Aorta (tissue), 5 donors: ENCODE data around the gene OR10A4. TPM values are rescaled to one million over a fixed set of nuclear protein-coding genes. Genes with fewer than 3 reads are reported as not detected.
A peak's percentile ranks its signal among the peaks of the same experiment; 100 is the strongest.
"Not testable (repeated sequence)": the region's sequence is repeated elsewhere in the genome, so short reads cannot be mapped to it uniquely, and the experiment has no call there.

ENCODE experiments used
- ATAC-seq: fragments of 200-7000 bp; cut with Tn5 transposase; one replicate; pipeline ENCODE4 v1.9.1; 2022; ENCODE audit warnings: moderate library complexity; ENCODE audit not compliant: low FRiP score
- DNase-seq, 2 donors: peaks; one replicate each; pipeline ENCODE4 v3.0.0-alpha.2; 2020
- H3K27ac ChIP-seq, 2 donors: one replicate each; pipeline ENCODE4 v1.5.1; 2013; ENCODE audit warnings: low read length in 2 of 2, mild to moderate bottlenecking in 2 of 2, moderate library complexity in 2 of 2, control low read depth in 1 of 2, inconsistent platforms in 1 of 2, low read depth in 1 of 2
- H3K27me3 ChIP-seq, 2 donors: one replicate each; pipeline ENCODE4 v1.6.1; 2013; ENCODE audit warnings: control low read depth in 1 of 2, low read length in 1 of 2, mild to moderate bottlenecking in 1 of 2, moderate library complexity in 1 of 2; ENCODE audit not compliant: insufficient read depth in 2 of 2, control insufficient read depth in 1 of 2
- H3K36me3 ChIP-seq, 2 donors: one replicate each; pipeline ENCODE4 v1.6.1; 2013; ENCODE audit warnings: control low read depth in 1 of 2, low read length in 1 of 2, mild to moderate bottlenecking in 1 of 2; ENCODE audit not compliant: insufficient read depth in 2 of 2, control insufficient read depth in 1 of 2
- H3K4me1 ChIP-seq, 2 donors: one replicate each; pipeline ENCODE4 v1.6.1; 2013; ENCODE audit warnings: low read length in 2 of 2, control low read depth in 1 of 2, mild to moderate bottlenecking in 1 of 2, moderate library complexity in 1 of 2; ENCODE audit not compliant: insufficient read depth in 2 of 2, control insufficient read depth in 1 of 2
- H3K4me3 ChIP-seq, 2 donors: one replicate each; pipeline ENCODE4 v1.5.1; 2013; ENCODE audit warnings: low read length in 2 of 2, control low read depth in 1 of 2, mild to moderate bottlenecking in 1 of 2
- H3K9me3 ChIP-seq: one replicate; pipeline ENCODE4 v1.6.1; 2013; ENCODE audit warnings: mild to moderate bottlenecking, low read length; ENCODE audit not compliant: control insufficient read depth
- WGBS, 2 donors: extraction: QIAGEN DNeasy Blood & Tissue Kit; methylation state at CpG; one replicate each; pipeline ENCODE4 v1.1.7; 2013; 5-methylcytosine and 5-hydroxymethylcytosine counted together
- intact Hi-C, 2 donors: fragments of 100-400 bp; cut with DNase I; formaldehyde crosslinking; loops; one replicate each; pipeline versions ENCODE4 v1.14.2 to v1.15.0; 2022
- polyA plus RNA-seq, 2 donors: library from polyadenylated mRNA; stranded (reverse); fragments of 200-250 nt; gene quantifications; one replicate each; pipeline ENCODE4 v1.2.3, GENCODE V29; 2013
- total RNA-seq, 2 donors: library from RNA; stranded (reverse); fragmentation: NEBNext Ultra II Directional; extraction: Animal tissue kit (Norgen Biotek cat#: 25700); gene quantifications; one replicate each; pipeline ENCODE4 v1.2.1, GENCODE V29; 2021
- donor health status: healthy with polysubstance abuse.
- donor health status: Bipolar disorder and iron deficiency.
- donor health status: DM: no; HTN: no; CAD: no.
- donor health status: DM: no; HTN: no; CAD: no.
- donor health status: DM: yes; HTN: yes; CAD: no.

The OR10A4 gene
- total and polyA plus RNA-seq, 4 donors = not detected

DNA sequence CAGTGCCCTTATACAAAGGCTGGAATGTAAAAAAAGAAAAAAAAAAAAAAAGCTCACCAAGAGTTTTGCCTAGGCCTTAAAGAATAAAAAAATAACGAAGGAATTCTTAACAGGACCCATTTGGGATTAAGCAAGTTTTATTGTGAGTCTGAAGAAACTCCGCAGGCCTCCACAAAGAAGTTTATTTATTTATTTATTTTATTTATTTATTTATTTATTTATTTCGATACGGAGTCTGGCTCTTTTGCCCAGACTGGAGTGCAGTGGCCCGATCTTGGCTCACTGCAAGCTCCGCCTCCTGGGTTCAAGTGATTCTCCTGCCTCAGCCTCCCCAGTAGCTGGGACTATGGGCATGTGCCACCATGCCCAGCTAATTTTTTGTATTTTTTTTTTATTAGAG, 21.6 kb upstream of the OR10A4 start:
- H3K4me3 ChIP-seq, H3K4me1 ChIP-seq, ATAC-seq, H3K27ac ChIP-seq, DNase-seq, H3K36me3 ChIP-seq, H3K9me3 ChIP-seq, H3K27me3 ChIP-seq, intact Hi-C loops: not testable (repeated sequence)
- 96% methylated on average over 6 of the region's 6 CpGs for WGBS, 2 donors

DNA sequence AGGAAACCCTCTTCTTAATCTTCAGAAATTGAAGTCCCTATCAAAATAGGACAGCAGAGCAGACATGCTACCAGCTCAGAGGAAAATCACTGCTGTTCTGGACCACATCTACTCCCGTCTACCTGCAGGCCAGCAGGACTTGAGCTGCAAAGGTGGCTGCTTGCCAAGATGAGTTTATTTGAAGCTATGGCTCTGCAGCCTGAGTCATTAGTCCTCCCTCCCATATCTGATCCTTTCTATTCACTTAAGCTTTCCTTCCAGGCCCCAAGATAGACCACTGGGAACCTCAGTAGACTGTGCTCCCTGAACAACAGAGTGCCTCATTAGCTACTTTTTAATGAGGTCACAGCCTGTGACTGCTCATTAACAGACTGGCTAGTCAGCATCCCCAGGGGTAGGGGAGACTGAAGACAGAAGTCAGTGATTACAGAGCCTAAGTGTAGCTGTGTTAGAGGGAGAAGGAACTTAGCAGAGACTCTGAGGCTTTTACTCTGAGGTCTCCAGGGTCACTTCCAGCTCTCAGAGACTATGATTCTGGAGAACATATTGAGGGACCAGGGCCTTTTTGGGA, 20.4 kb upstream of the OR10A4 start:
- Histone ChIP-seq H3K9me3 (peaks cover 3% of the 10 kb centered on the region), H3K27ac (no peak overlapping the region), H3K4me3 (no peak overlapping the region), H3K27me3 (no peaks in the 10 kb centered on the region), H3K4me1 (no peaks in the 10 kb centered on the region), H3K36me3 (no peaks in the 10 kb centered on the region)
- DNase-seq (no peak), ATAC-seq (peak; percentile 19)
- intact Hi-C loops = no loop called here
- whole genome bisulfite sequencing, 2 donors = 47 to 55% methylated on average over 1 of the region's 1 CpG

DNA sequence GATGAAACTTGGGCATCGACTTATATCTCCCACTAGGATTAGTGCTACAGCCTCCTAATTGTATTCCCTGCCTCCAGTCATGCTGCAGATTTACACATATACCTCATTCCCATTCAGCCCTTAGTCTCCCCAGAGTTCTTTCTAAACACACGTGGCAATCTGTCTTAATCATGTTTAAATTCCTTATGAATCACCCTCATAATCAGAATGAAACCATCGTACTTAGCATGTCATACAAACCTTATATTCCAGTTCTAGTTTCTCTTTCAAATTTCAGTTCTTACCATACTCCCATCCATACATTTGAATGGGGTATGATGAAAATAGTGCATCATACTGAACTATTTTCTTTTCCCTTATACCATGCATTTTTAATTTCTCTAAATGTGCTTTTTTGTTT, 19.6 kb upstream of the OR10A4 start:
- ATAC-seq = no peak
- H3K9me3 ChIP-seq = peaks cover 3% of the 10 kb centered on the region
- no peak for DNase-seq
- H3K27ac ChIP-seq = no peak overlapping the region
- 47 to 57% methylated on average over 3 of the region's 3 CpGs for WGBS, 2 donors
- intact Hi-C loops = no loop called here
- no peaks in the 10 kb centered on the region for H3K27me3 ChIP-seq
- H3K36me3 ChIP-seq = no peaks in the 10 kb centered on the region
- no peaks in the 10 kb centered on the region for H3K4me1 ChIP-seq
- H3K4me3 ChIP-seq = no peak overlapping the region

DNA sequence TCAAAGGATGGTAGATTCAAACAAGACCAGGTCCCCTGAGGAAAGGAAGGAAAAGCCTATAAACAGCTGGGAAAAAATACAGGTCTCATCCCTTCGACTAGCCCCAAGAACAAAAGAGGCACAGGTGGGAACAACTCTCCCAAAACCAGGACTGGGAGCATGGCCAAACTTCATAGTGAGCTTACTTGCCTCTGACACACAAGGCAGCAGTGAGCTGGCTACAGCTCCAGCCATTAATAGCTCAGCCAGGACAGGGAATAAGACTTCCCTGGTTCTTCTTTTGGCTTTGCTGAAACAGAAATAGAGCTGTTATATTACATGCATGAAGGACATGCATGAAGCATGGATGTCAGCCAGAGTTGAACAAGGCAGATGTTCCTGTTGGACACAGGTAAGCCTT, 13.5 kb upstream of the OR10A4 start, which contains the start of gene OR10A2:
Gene OR10A2, plus strand, starts transcription at position 97 of the 400 bp plus-strand sequence. CDS start 6,698 bp downstream, outside the sequence.
- H3K27me3 ChIP-seq = no peaks in the 10 kb centered on the region
- 45 to 72% methylated on average over 1 of the region's 1 CpG for WGBS, 2 donors
- H3K27ac ChIP-seq = no peak within 1 kb of the TSS
- H3K36me3 ChIP-seq = no peaks in the 10 kb centered on the region
- H3K4me3 ChIP-seq = no peak within 1 kb of the TSS
- ATAC-seq = no peak
- intact Hi-C loops = no loop called here
- peaks cover 3% of the 10 kb centered on the region for H3K9me3 ChIP-seq
- DNase-seq = no peak
- no peaks in the 10 kb centered on the region for H3K4me1 ChIP-seq

DNA sequence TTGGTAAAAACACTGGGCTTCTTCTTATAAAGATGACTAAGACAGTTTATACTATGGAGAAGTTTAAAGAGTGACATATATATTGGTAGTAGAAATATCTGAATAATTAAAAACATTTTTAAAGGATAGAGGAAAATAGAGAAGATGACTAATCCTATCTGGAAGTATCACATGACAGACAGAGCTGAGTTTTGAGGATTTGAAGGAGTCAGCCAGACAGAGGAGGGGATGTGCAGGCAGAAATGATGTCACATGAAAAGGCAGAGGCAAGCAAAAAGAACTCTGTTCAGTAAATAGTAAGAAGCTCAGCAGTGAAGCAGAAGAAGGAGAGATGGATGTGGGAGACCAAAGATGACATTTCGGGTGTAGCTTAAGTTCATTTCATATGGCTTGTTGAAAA, 12.0 kb upstream of the OR10A4 start:
- ATAC-seq = no peak

DNA sequence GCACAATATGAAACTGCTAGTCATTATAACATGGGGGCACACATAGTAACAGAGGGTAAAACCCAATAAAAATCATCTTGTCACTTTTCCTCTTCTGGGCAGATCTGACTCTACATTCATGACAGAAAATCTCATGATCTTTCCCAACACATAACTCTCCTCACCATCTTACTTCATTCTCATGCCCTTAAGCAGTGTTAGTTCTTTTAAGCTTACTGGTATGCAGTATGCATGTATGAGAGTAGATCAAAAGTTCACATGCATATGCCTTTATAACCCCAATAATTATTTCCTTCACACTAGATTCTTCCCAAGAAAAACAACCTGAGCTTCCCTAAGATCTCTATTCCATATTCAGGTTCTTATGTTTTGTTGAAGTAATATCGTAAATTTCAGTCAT, 5.1 kb upstream of the OR10A4 start:
- no peaks in the 10 kb centered on the region for H3K36me3 ChIP-seq
- H3K27me3 ChIP-seq = no peaks in the 10 kb centered on the region
- H3K9me3 ChIP-seq = no peaks in the 10 kb centered on the region
- no peak for DNase-seq
- no peak overlapping the region for H3K27ac ChIP-seq
- no peaks in the 10 kb centered on the region for H3K4me1 ChIP-seq
- 87 to 92% methylated on average over 1 of the region's 1 CpG for WGBS, 2 donors
- no peak overlapping the region for H3K4me3 ChIP-seq
- no peak for ATAC-seq
- intact Hi-C loops = no loop called here

More for the DNA sequence above, 12.0 kb upstream of the OR10A4 start:
- Histone ChIP-seq H3K27ac (no peak overlapping the region), H3K9me3 (no peaks in the 10 kb centered on the region), H3K27me3 (no peaks in the 10 kb centered on the region), H3K36me3 (no peaks in the 10 kb centered on the region), H3K4me1 (no peaks in the 10 kb centered on the region), H3K4me3 (no peak overlapping the region)
- WGBS, 2 donors = 79 to 86% methylated on average over 1 of the region's 1 CpG
- intact Hi-C loops = no loop called here
- DNase-seq = no peak

DNA sequence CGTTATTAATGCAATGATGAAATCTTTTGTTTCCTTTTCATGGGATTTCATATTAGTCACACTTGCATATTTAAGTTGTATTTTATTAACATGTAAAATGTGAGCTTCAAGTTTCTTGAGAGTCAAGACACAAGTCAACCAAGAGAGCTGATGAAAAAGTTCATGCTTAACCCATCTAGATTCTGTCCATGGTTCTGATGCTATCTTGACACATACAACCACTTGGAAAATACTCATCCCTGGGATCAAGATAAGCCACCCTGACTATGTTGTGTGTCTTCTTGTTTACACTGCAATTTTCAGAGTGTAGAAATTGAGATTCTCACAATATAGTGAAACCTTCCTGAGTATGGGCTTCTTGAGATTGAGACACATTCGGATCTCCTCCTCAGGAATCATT, 664 bp upstream of the OR10A4 start:
- H3K27me3 ChIP-seq = no peaks in the 10 kb centered on the region
- WGBS, 2 donors = 76 to 83% methylated on average over 2 of the region's 2 CpGs
- no peaks in the 10 kb centered on the region for H3K36me3 ChIP-seq
- H3K4me1 ChIP-seq = no peaks in the 10 kb centered on the region
- H3K9me3 ChIP-seq = peaks cover 1% of the 10 kb centered on the region
- H3K27ac ChIP-seq = no peak overlapping the region
- H3K4me3 ChIP-seq = no peak overlapping the region
- intact Hi-C loops = no loop called here
- DNase-seq (no peak), ATAC-seq (no peak)

DNA sequence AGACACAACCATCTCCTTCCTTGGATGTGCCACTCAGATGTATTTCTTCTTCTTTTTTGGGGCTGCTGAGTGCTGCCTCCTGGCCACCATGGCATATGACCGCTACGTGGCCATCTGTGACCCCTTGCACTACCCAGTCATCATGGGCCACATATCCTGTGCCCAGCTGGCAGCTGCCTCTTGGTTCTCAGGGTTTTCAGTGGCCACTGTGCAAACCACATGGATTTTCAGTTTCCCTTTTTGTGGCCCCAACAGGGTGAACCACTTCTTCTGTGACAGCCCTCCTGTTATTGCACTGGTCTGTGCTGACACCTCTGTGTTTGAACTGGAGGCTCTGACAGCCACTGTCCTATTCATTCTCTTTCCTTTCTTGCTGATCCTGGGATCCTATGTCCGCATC, 489 bp downstream of the OR10A4 start:
- peaks cover 1% of the 10 kb centered on the region for H3K9me3 ChIP-seq
- intact Hi-C loops = no loop called here
- H3K36me3 ChIP-seq = no peaks in the 10 kb centered on the region
- 77 to 87% methylated on average over 3 of the region's 3 CpGs for WGBS, 2 donors
- ATAC-seq = no peak
- H3K4me1 ChIP-seq = no peaks in the 10 kb centered on the region
- DNase-seq = no peak
- no peak overlapping the region for H3K4me3 ChIP-seq
- H3K27ac ChIP-seq = no peak overlapping the region
- H3K27me3 ChIP-seq = no peaks in the 10 kb centered on the region

DNA sequence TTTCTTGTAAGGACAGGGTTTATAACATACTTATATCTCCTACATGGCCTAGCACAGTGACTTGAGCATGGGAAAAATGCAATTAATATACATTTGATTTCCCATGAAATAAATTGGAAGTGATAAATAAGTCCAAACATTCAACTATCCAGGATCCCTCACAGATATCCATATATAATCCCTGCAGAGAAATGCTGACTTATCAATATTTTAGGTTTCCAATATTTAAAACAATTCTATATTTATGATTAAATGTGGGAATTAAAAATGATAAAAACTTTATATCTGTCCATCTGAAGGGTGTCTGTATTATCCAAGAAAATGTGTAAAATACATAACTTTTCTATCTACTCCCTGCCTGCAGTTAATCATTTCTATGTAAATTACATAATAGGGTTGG, 6.3 kb downstream of the OR10A4 start:
- H3K27me3 ChIP-seq = no peaks in the 10 kb centered on the region
- no peak for ATAC-seq
- H3K9me3 ChIP-seq = no peaks in the 10 kb centered on the region
- no peaks in the 10 kb centered on the region for H3K4me1 ChIP-seq
- no peak overlapping the region for H3K4me3 ChIP-seq
- intact Hi-C loops = no loop called here
- H3K27ac ChIP-seq = no peak overlapping the region
- H3K36me3 ChIP-seq = no peaks in the 10 kb centered on the region
- DNase-seq = no peak
